ENCODE data around the gene HECTD1. TPM values are rescaled to one million over a fixed set of nuclear protein-coding genes. Genes with fewer than 3 reads are reported as not detected.

The HECTD1 gene
- total RNA-seq, 1 experiment from 2014 or later: 88.5 TPM

GRCh38 chr14:31239741-31240140 is 32.1 kb upstream of the HECTD1 start:
- Mint-ChIP-seq H3K9me3 (peaks cover 6% of the 10 kb centered on the region), H3K36me3 (no peaks in the 10 kb centered on the region), H3K27me3 (ENCODE audit: low read depth) (no peaks in the 10 kb centered on the region), H3K4me1 (peaks cover 17% of the 10 kb centered on the region), H3K4me3 (no peak overlapping the region), H3K27ac (no peak overlapping the region)
- ATAC-seq: no peak
- no peak for TF ChIP-seq GTF2I (CRISPR knock-in tag; conservative IDR thresholded peaks at IDR 0.05)
- TF ChIP-seq ELF4 (CRISPR knock-in tag; IDR thresholded peaks at IDR 0.05; ENCODE audit: low read depth): no peak
- TF ChIP-seq ZNF121 (CRISPR knock-in tag; IDR thresholded peaks at IDR 0.05): no peak
- TF ChIP-seq ZNF396 (CRISPR knock-in tag; IDR thresholded peaks at IDR 0.05; ENCODE audit: borderline replicate concordance): no peak
- TF ChIP-seq ATF1 (CRISPR knock-in tag; IDR thresholded peaks at IDR 0.05): no peak
- TF ChIP-seq ARID4B (CRISPR knock-in tag; IDR thresholded peaks at IDR 0.05; ENCODE audit: borderline replicate concordance): no peak
- TF ChIP-seq ZNF512 (CRISPR knock-in tag; IDR thresholded peaks at IDR 0.05; ENCODE audit: borderline replicate concordance): no peak
- TF ChIP-seq TEAD4 (CRISPR knock-in tag; IDR thresholded peaks at IDR 0.05): no peak
- no peak for TF ChIP-seq ZMAT4 (CRISPR knock-in tag; IDR thresholded peaks at IDR 0.05)
- no peak for TF ChIP-seq ZSCAN18 (CRISPR knock-in tag; IDR thresholded peaks at IDR 0.05)
- TF ChIP-seq MLX (CRISPR knock-in tag; IDR thresholded peaks at IDR 0.05): no peak
- no peak for TF ChIP-seq NFYB (CRISPR knock-in tag; conservative IDR thresholded peaks at IDR 0.05; ENCODE audit: low read depth)
- TF ChIP-seq CDX4 (CRISPR knock-in tag; IDR thresholded peaks at IDR 0.05; ENCODE audit: borderline replicate concordance): no peak
- no peak for TF ChIP-seq MXD4 (CRISPR knock-in tag; IDR thresholded peaks at IDR 0.05; ENCODE audit: borderline replicate concordance)
- no peak for TF ChIP-seq CREM (CRISPR knock-in tag; IDR thresholded peaks at IDR 0.05)
- POLR2A ChIA-PET: no interaction called here
- CTCF ChIA-PET: no interaction called here
- DNase-seq (ENCODE audit: low spot score): no peak

- TF ChIP-seq ATF6 (CRISPR knock-in tag; IDR thresholded peaks at IDR 0.05) (no peak), NR2C2 (CRISPR knock-in tag; IDR thresholded peaks at IDR 0.05) (no peak), JAZF1 (CRISPR knock-in tag; IDR thresholded peaks at IDR 0.05) (no peak)
- no peak overlapping the region for H3K27ac Mint-ChIP-seq
- H3K36me3 Mint-ChIP-seq: no peaks in the 10 kb centered on the region
- ChIA-PET POLR2A (no interaction called here), CTCF (no interaction called here)
- no peaks in the 10 kb centered on the region for H3K27me3 Mint-ChIP-seq (ENCODE audit: low read depth)
- H3K4me3 Mint-ChIP-seq: no peak overlapping the region
- no peak for ATAC-seq
- H3K9me3 Mint-ChIP-seq: no peaks in the 10 kb centered on the region
- H3K4me1 Mint-ChIP-seq: peaks cover 3% of the 10 kb centered on the region; the same call in 1 of the 2 replicates
- no peak for DNase-seq (ENCODE audit: low spot score)
These were observed 27.9 kb upstream of the HECTD1 start for GRCh38 chr14:31235462-31235861.

Measured in WTC11 (cell line).